NT2/D1 (cell line): ENCODE data around the gene FLNB.

Experiments
- YY1 ChIP-seq: IDR thresholded peaks from 2 replicates; pipeline ENCODE4 v1.6.1; 2011; ENCODE audit not compliant: insufficient read length, insufficient read depth
- ZNF274 ChIP-seq: IDR thresholded peaks from 2 replicates; pipeline ENCODE4 v1.6.1; 2011; ENCODE audit warnings: mild to moderate bottlenecking, low read depth, low read length

DNA sequence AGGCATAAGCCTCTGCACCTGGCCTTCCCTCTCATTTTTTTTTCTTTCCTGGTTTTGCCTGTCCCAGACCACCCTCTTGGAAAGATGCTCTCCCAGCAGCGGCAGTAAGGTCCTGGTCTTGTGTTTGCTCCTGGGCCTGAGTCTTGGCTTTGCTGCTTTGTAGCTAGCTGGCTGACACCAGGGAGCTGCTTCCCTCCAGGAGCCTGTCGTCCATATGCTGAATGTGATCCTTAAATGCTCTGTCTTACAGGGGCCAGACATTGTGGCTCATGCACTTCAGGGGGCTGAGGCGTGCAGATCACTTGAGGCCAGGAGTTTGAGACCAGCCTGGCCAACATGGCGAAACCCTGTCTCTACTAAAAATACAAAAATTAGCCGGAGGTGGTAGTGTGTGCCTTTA, 17.2 kb downstream of the FLNB start:
- TF ChIP-seq ZNF274 (no peak), YY1 (no peak)
